CD4-positive, CD25-positive, alpha-beta regulatory T cell (primary cell): Measurements from ENCODE around the gene SH3RF2. TPM values are rescaled to one million over a fixed set of nuclear protein-coding genes. Genes with fewer than 3 reads are reported as not detected.
"Not testable (repeated sequence)": the region's sequence is repeated elsewhere in the genome, so short reads cannot be mapped to it uniquely, and the experiment has no call there.

Experiments
- ATAC-seq, 2 donors: fragments of 150-1000 bp; cut with Tn5 transposase; one replicate each; pipeline ENCODE4 v1.10.0; 2021; ENCODE audit warnings: low read depth in 2 of 2, moderate number of reproducible peaks in 2 of 2, moderate library complexity in 1 of 2
- DNase-seq, 3 donors: peaks; one replicate each; pipeline versions ENCODE4 v3.0.0 to v3.0.0-alpha.2; 2012 to 2022; ENCODE audit warnings: mixed read lengths in 1 of 3
- H3K27ac ChIP-seq: one replicate; pipeline ENCODE4 v1.7.0; 2013; ENCODE audit warnings: mild to moderate bottlenecking, low read length; ENCODE audit not compliant: insufficient read depth, poor library complexity, severe bottlenecking
- H3K27me3 ChIP-seq: one replicate; pipeline ENCODE4 v1.7.0; 2013; ENCODE audit warnings: low read length; ENCODE audit not compliant: control insufficient read depth, insufficient read depth
- H3K36me3 ChIP-seq: one replicate; pipeline ENCODE4 v1.7.0; 2013; ENCODE audit warnings: mild to moderate bottlenecking, low read length, moderate library complexity; ENCODE audit not compliant: control insufficient read depth, insufficient read depth
- H3K4me1 ChIP-seq: 2 replicates; pipeline ENCODE4 v1.7.0; 2013; ENCODE audit warnings: mild to moderate bottlenecking, low read length; ENCODE audit not compliant: insufficient read depth, control insufficient read depth, poor library complexity, severe bottlenecking
- H3K4me3 ChIP-seq: one replicate; pipeline ENCODE4 v1.7.0; 2013; ENCODE audit warnings: low read depth, mild to moderate bottlenecking, low read length, moderate library complexity
- H3K9me3 ChIP-seq, 2 experiments: 1 replicate in 1 of 2; 2 replicates in 1 of 2; pipeline ENCODE4 v1.7.0; 2013; ENCODE audit warnings: low read length in 2 of 2, mild to moderate bottlenecking in 1 of 2, moderate library complexity in 1 of 2; ENCODE audit not compliant: control insufficient read depth in 2 of 2
- H3K27ac Mint-ChIP-seq, 3 donors: one replicate each; pipeline ENCODE4 v1.8.0; 2020 to 2022; ENCODE audit warnings: mild to moderate bottlenecking in 3 of 3, mixed read lengths in 3 of 3, moderate library complexity in 2 of 3
- H3K27me3 Mint-ChIP-seq: one replicate; pipeline ENCODE4 v1.8.0; 2022; ENCODE audit warnings: mild to moderate bottlenecking, mixed read lengths
- H3K36me3 Mint-ChIP-seq: one replicate; pipeline ENCODE4 v1.8.0; 2020; ENCODE audit warnings: mixed read lengths
- H3K4me1 Mint-ChIP-seq, 4 donors: one replicate each; pipeline ENCODE4 v1.8.0; 2020 to 2022; ENCODE audit warnings: mixed read lengths in 4 of 4, mild to moderate bottlenecking in 1 of 4
- H3K4me3 Mint-ChIP-seq, 4 donors: one replicate each; pipeline ENCODE4 v1.8.0; 2020 to 2022; ENCODE audit warnings: mild to moderate bottlenecking in 4 of 4, mixed read lengths in 4 of 4, moderate library complexity in 3 of 4
- H3K9me3 Mint-ChIP-seq, 7 donors: one replicate each; pipeline ENCODE4 v1.8.0; 2020 to 2022; ENCODE audit warnings: mixed read lengths in 7 of 7, mild to moderate bottlenecking in 3 of 7, moderate library complexity in 2 of 7
- polyA plus RNA-seq, 4 donors: library from polyadenylated mRNA; unstranded; fragments of 300-500 nt; fragmentation: Illumina TruSeq; gene quantifications; one replicate each; pipeline ENCODE4 v1.2.3, GENCODE V29; 2021
- total RNA-seq: library from RNA; stranded (reverse); gene quantifications from one replicate; pipeline ENCODE4 v1.2.3, GENCODE V29; 2022

The SH3RF2 gene
- total and polyA plus RNA-seq, 5 donors from 2014 or later = 0.52 to 4.5 (median 0.70) TPM; not detected in 1

- Histone ChIP-seq H3K4me1 (no peaks in the 10 kb centered on the region), H3K36me3 (no peaks in the 10 kb centered on the region), H3K4me3 (no peak overlapping the region), H3K27me3 (no peaks in the 10 kb centered on the region), H3K9me3 (peaks cover 0 to 1% of the 10 kb centered on the region in 2 experiments), H3K27ac (no peak overlapping the region)
- Mint-ChIP-seq H3K4me3 (no peak overlapping the region), H3K4me1 (no peaks in the 10 kb centered on the region), H3K9me3 (peaks cover 0 to 13% (median 4%) of the 10 kb centered on the region in 7 donors), H3K27me3 (no peaks in the 10 kb centered on the region), H3K27ac (no peak overlapping the region), H3K36me3 (peaks cover 4% of the 10 kb centered on the region)
- no peak for DNase-seq
- no peak for ATAC-seq
These were observed 53.8 kb downstream of the SH3RF2 start for GRCh38 chr5:145990170-145990569.

- ATAC-seq (no peak), DNase-seq (no peak)
- H3K36me3 ChIP-seq = no peaks in the 10 kb centered on the region
- no peak overlapping the region for H3K4me3 ChIP-seq
- H3K36me3 Mint-ChIP-seq = peaks cover 4% of the 10 kb centered on the region
- no peaks in the 10 kb centered on the region for H3K4me1 ChIP-seq
- H3K9me3 ChIP-seq = peaks cover 0 to 1% of the 10 kb centered on the region in 2 experiments
- no peak overlapping the region for H3K27ac Mint-ChIP-seq
- no peaks in the 10 kb centered on the region for H3K27me3 ChIP-seq
- H3K4me1 Mint-ChIP-seq = no peaks in the 10 kb centered on the region
- H3K9me3 Mint-ChIP-seq = peaks cover 0 to 13% (median 4%) of the 10 kb centered on the region in 7 donors
- no peak overlapping the region for H3K4me3 Mint-ChIP-seq
- no peaks in the 10 kb centered on the region for H3K27me3 Mint-ChIP-seq
- H3K27ac ChIP-seq = no peak overlapping the region
These were observed 54.7 kb downstream of the SH3RF2 start for GRCh38 chr5:145991044-145991575.

- H3K9me3 Mint-ChIP-seq = peaks cover 0 to 13% (median 4%) of the 10 kb centered on the region in 7 donors
- not testable (repeated sequence) for H3K4me3 ChIP-seq, H3K4me3 Mint-ChIP-seq, H3K27me3 ChIP-seq, H3K4me1 Mint-ChIP-seq, H3K27me3 Mint-ChIP-seq, H3K27ac Mint-ChIP-seq, DNase-seq, H3K27ac ChIP-seq, H3K36me3 ChIP-seq, ATAC-seq, H3K9me3 ChIP-seq, H3K4me1 ChIP-seq, H3K36me3 Mint-ChIP-seq
These were observed 57.2 kb downstream of the SH3RF2 start for GRCh38 chr5:145993538-145993937.

- Histone ChIP-seq H3K36me3 (no peaks in the 10 kb centered on the region), H3K9me3 (peaks cover 0 to 1% of the 10 kb centered on the region in 2 experiments), H3K4me3 (no peak overlapping the region), H3K4me1 (no peaks in the 10 kb centered on the region), H3K27me3 (no peaks in the 10 kb centered on the region), H3K27ac (no peak overlapping the region)
- Mint-ChIP-seq H3K4me1 (peaks cover 0 to 7% (median 3%) of the 10 kb centered on the region in 4 donors), H3K27ac (no peak overlapping the region), H3K9me3 (peaks cover 0 to 13% (median 2%) of the 10 kb centered on the region in 7 donors), H3K36me3 (peaks cover 4% of the 10 kb centered on the region), H3K27me3 (no peaks in the 10 kb centered on the region), H3K4me3 (no peak overlapping the region)
- ATAC-seq (no peak), DNase-seq (no peak)
These were observed 59.8 kb downstream of the SH3RF2 start for GRCh38 chr5:145996135-145996534.

- DNase-seq = no peak
- peaks cover 0 to 2% (median 1%) of the 10 kb centered on the region in 7 donors for H3K9me3 Mint-ChIP-seq
These were observed 62.8 kb downstream of the SH3RF2 start for GRCh38 chr5:145999208-145999607.

GRCh38 chr5:146000072-146000471 is 63.7 kb downstream of the SH3RF2 start:
- peaks cover 0 to 7% (median 3%) of the 10 kb centered on the region in 4 donors for H3K4me1 Mint-ChIP-seq
- no peak overlapping the region for H3K27ac Mint-ChIP-seq
- no peak overlapping the region for H3K4me3 Mint-ChIP-seq
- DNase-seq (no peak), ATAC-seq (no peak)
- H3K27me3 Mint-ChIP-seq = no peaks in the 10 kb centered on the region
- H3K9me3 ChIP-seq = no peaks in the 10 kb centered on the region
- H3K27me3 ChIP-seq = no peaks in the 10 kb centered on the region
- H3K36me3 Mint-ChIP-seq = no peaks in the 10 kb centered on the region
- no peaks in the 10 kb centered on the region for H3K36me3 ChIP-seq
- no peak overlapping the region for H3K4me3 ChIP-seq
- H3K4me1 ChIP-seq = no peaks in the 10 kb centered on the region
- peaks cover 0 to 1% (median 0%) of the 10 kb centered on the region in 7 donors for H3K9me3 Mint-ChIP-seq
- H3K27ac ChIP-seq = no peak overlapping the region

More at GRCh38 chr5:145999208-145999607, 62.8 kb downstream of the SH3RF2 start:
- Histone ChIP-seq H3K27ac (no peak overlapping the region), H3K4me3 (no peak overlapping the region), H3K27me3 (no peaks in the 10 kb centered on the region), H3K4me1 (no peaks in the 10 kb centered on the region), H3K9me3 (no peaks in the 10 kb centered on the region), H3K36me3 (no peaks in the 10 kb centered on the region)
- peaks cover 0 to 7% (median 3%) of the 10 kb centered on the region in 4 donors for H3K4me1 Mint-ChIP-seq
- H3K27me3 Mint-ChIP-seq = no peaks in the 10 kb centered on the region
- H3K36me3 Mint-ChIP-seq = no peaks in the 10 kb centered on the region
- no peak overlapping the region for H3K27ac Mint-ChIP-seq
- no peak for ATAC-seq
- H3K4me3 Mint-ChIP-seq = no peak overlapping the region

- H3K9me3 ChIP-seq = no peaks in the 10 kb centered on the region
- no peaks in the 10 kb centered on the region for H3K27me3 ChIP-seq
- H3K9me3 Mint-ChIP-seq = peaks cover 0 to 3% (median 0%) of the 10 kb centered on the region in 7 donors
- no peak overlapping the region for H3K27ac ChIP-seq
- H3K36me3 Mint-ChIP-seq = no peaks in the 10 kb centered on the region
- no peak overlapping the region for H3K4me3 ChIP-seq
- no peaks in the 10 kb centered on the region for H3K4me1 ChIP-seq
- no peaks in the 10 kb centered on the region for H3K27me3 Mint-ChIP-seq
- no peak overlapping the region for H3K27ac Mint-ChIP-seq
- H3K36me3 ChIP-seq = no peaks in the 10 kb centered on the region
- DNase-seq (no peak), ATAC-seq (no peak)
- H3K4me1 Mint-ChIP-seq = peaks cover 0 to 7% (median 3%) of the 10 kb centered on the region in 4 donors
- H3K4me3 Mint-ChIP-seq = no peak overlapping the region
These were observed 65.3 kb downstream of the SH3RF2 start for GRCh38 chr5:146001544-146002190.

GRCh38 chr5:146002491-146002890 is 66.1 kb downstream of the SH3RF2 start:
- Histone ChIP-seq H3K27me3 (no peaks in the 10 kb centered on the region), H3K27ac (no peak overlapping the region), H3K4me1 (no peaks in the 10 kb centered on the region), H3K4me3 (no peak overlapping the region), H3K36me3 (no peaks in the 10 kb centered on the region), H3K9me3 (no peaks in the 10 kb centered on the region)
- Mint-ChIP-seq H3K9me3 (peaks cover 0 to 3% (median 0%) of the 10 kb centered on the region in 7 donors), H3K36me3 (no peaks in the 10 kb centered on the region), H3K4me1 (peaks cover 0 to 7% (median 3%) of the 10 kb centered on the region in 4 donors), H3K27ac (no peak overlapping the region), H3K27me3 (no peaks in the 10 kb centered on the region), H3K4me3 (no peak overlapping the region)
- no peak for DNase-seq
- ATAC-seq = no peak
